ENCODE results near the gene COMMD3. TPM values are rescaled to one million over a fixed set of nuclear protein-coding genes. Genes with fewer than 3 reads are reported as not detected.

Gene COMMD3
- total RNA-seq, 1 donor, result 53.9 TPM

DNA sequence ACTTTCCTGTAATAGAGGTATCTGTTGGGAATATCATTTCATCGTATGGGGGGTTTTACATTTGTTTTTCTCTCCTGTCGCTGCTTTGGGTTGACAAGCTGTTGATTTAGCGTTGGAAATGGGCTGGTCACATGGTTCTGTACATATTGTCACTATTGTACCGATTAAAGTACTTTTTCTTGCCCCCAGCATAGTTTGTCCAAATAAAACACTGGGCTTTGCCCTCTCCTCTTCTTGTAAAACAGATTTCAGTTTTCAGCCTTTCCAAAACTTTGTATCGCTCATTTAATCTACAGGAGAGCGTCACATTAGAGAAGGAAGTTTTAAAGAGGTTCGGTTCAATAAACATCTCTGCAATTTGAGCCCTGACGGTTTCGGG, 8.7 kb downstream of the COMMD3 start:
- DNase-seq (ENCODE audit: insufficient read length, low spot score, missing footprints), result no peak
- Histone ChIP-seq H2AFZ (ENCODE audit: low read length) (peak overlapping the region; percentile 53), H3K36me3 (ENCODE audit: insufficient read depth, low read length) (peaks cover 28% of the 10 kb centered on the region), H3K9me3 (ENCODE audit: low read depth, low read length) (no peaks in the 10 kb centered on the region), H3K79me2 (ENCODE audit: insufficient read depth, low read length) (peaks cover 42% of the 10 kb centered on the region), H3K27me3 (ENCODE audit: insufficient read depth, low read length) (peaks cover 29% of the 10 kb centered on the region), H4K20me1 (ENCODE audit: insufficient read depth, low read length) (peaks cover 35% of the 10 kb centered on the region), H3K4me1 (ENCODE audit: insufficient read depth, low read length) (peaks cover 25% of the 10 kb centered on the region), H3K4me2 (ENCODE audit: insufficient read depth, low read length) (peak overlapping the region; percentile 90), H3K4me3 (ENCODE audit: insufficient read depth, low read length) (peak overlapping the region; percentile 77), H3K27ac (ENCODE audit: low read depth, low read length) (peak overlapping the region; percentile 4)
- TF ChIP-seq, protein P1, sequence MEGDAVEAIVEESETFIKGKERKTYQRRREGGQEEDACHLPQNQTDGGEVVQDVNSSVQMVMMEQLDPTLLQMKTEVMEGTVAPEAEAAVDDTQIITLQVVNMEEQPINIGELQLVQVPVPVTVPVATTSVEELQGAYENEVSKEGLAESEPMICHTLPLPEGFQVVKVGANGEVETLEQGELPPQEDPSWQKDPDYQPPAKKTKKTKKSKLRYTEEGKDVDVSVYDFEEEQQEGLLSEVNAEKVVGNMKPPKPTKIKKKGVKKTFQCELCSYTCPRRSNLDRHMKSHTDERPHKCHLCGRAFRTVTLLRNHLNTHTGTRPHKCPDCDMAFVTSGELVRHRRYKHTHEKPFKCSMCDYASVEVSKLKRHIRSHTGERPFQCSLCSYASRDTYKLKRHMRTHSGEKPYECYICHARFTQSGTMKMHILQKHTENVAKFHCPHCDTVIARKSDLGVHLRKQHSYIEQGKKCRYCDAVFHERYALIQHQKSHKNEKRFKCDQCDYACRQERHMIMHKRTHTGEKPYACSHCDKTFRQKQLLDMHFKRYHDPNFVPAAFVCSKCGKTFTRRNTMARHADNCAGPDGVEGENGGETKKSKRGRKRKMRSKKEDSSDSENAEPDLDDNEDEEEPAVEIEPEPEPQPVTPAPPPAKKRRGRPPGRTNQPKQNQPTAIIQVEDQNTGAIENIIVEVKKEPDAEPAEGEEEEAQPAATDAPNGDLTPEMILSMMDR (IDR thresholded peaks at IDR 0.05; ENCODE audit: extremely low read depth, low read depth, low read length), result no peak

DNA sequence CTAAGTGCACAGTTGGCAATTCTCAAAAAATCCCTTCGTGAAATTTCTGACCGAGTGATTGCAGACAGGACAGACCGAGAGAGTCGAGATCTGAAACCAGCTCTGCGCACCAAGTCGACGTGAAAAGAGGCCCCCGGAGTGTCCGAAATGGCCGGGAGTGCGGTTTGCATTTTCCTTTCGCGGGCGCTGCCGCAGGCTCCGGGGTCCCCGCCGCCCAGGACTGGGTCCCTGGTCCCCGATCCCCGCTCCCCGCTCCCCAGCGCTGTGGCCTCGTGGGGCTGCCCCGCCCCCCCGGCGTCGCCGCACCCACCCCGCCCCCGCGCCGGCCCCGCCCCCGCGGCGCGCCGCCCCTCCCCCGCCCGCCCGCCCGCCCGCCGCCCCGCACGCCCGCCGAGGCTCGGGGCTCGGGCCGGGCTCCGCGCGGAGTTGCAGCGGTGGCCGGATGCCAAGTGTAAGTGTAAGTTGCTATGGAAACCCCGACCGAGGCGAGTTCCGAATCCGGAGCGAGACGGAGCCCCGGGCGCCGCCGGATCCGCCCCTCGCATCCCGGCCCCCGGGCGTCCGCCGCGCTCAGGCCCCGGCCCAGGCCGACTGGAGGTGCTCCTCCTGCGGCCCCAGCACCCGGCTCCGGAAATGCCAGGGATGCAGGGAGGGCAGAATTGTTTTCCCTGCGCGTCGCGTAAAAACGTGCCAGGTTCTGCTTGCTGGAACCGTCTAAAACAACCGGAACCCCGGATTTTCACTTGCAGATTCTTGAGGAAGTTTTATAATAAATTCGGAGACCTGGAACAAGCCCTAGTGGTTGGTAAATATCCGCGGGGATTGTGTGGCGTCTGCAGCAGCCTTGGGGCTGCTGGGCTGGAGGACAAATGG, 9.3 kb downstream of the COMMD3 start:
- H2AFZ ChIP-seq (ENCODE audit: low read length), result peak overlapping the region; percentile 71
- H3K27ac ChIP-seq (ENCODE audit: low read depth, low read length), result peak overlapping the region; percentile 59
- H4K20me1 ChIP-seq (ENCODE audit: insufficient read depth, low read length), result peaks cover 35% of the 10 kb centered on the region
- TF ChIP-seq, protein P1 (IDR thresholded peaks at IDR 0.05; ENCODE audit: extremely low read depth, low read depth, low read length), result no peak
- H3K4me1 ChIP-seq (ENCODE audit: insufficient read depth, low read length), result peaks cover 22% of the 10 kb centered on the region
- peaks cover 29% of the 10 kb centered on the region for H3K27me3 ChIP-seq (ENCODE audit: insufficient read depth, low read length)
- H3K4me3 ChIP-seq (ENCODE audit: insufficient read depth, low read length), result peak overlapping the region; percentile 79
- peak; percentile 99 for DNase-seq (ENCODE audit: insufficient read length, low spot score, missing footprints)
- peaks cover 42% of the 10 kb centered on the region for H3K79me2 ChIP-seq (ENCODE audit: insufficient read depth, low read length)
- peaks cover 31% of the 10 kb centered on the region for H3K36me3 ChIP-seq (ENCODE audit: insufficient read depth, low read length)
- H3K4me2 ChIP-seq (ENCODE audit: insufficient read depth, low read length), result peak overlapping the region; percentile 91
- no peaks in the 10 kb centered on the region for H3K9me3 ChIP-seq (ENCODE audit: low read depth, low read length)

DNA sequence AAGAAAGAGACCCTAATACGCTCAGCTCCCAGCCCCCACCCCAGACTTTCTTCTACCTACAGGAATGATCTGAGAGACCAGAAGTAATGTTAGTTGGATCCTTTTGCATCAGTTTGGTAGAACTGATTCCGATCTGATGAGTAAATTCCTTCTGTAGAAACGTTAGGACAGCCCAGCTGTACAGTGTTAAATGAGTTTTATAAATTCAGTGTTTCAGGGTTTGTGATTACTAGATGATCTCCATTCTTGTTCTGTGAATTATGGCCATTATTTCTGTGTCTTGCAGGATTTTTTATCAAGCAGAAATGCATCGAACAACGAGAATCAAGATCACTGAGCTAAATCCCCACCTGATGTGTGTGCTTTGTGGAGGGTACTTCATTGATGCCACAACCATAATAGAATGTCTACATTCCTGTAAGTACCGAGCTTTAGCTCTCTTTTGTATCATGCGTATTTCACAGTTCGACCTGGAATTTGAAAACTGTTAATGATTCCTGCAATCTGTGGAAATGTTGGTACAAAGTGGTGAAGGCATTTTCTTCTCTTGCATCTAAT, 10.0 kb downstream of the COMMD3 start:
- TF ChIP-seq, protein P1 (IDR thresholded peaks at IDR 0.05; ENCODE audit: extremely low read depth, low read depth, low read length), result no peak
- peak overlapping the region; percentile 91 for H3K4me2 ChIP-seq (ENCODE audit: insufficient read depth, low read length)
- H3K27ac ChIP-seq (ENCODE audit: low read depth, low read length), result peak overlapping the region; percentile 59
- peaks cover 35% of the 10 kb centered on the region for H4K20me1 ChIP-seq (ENCODE audit: insufficient read depth, low read length)
- DNase-seq (ENCODE audit: insufficient read length, low spot score, missing footprints), result peak; percentile 94
- H3K9me3 ChIP-seq (ENCODE audit: low read depth, low read length), result no peaks in the 10 kb centered on the region
- peak overlapping the region; percentile 71 for H2AFZ ChIP-seq (ENCODE audit: low read length)
- peaks cover 22% of the 10 kb centered on the region for H3K4me1 ChIP-seq (ENCODE audit: insufficient read depth, low read length)
- peaks cover 42% of the 10 kb centered on the region for H3K79me2 ChIP-seq (ENCODE audit: insufficient read depth, low read length)
- H3K4me3 ChIP-seq (ENCODE audit: insufficient read depth, low read length), result peak overlapping the region; percentile 79
- H3K27me3 ChIP-seq (ENCODE audit: insufficient read depth, low read length), result peaks cover 29% of the 10 kb centered on the region
- peaks cover 31% of the 10 kb centered on the region for H3K36me3 ChIP-seq (ENCODE audit: insufficient read depth, low read length)

DNA sequence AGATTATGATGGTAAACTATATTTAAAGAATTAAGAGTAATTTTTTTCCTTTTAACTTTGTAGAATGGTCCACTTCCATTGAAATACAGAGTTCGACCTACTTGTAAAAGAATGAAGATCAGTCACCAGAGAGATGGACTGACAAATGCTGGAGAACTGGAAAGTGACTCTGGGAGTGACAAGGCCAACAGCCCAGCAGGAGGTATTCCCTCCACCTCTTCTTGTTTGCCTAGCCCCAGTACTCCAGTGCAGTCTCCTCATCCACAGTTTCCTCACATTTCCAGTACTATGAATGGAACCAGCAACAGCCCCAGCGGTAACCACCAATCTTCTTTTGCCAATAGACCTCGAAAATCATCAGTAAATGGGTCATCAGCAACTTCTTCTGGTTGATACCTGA, 13.0 kb downstream of the COMMD3 start:
- Histone ChIP-seq H3K79me2 (ENCODE audit: insufficient read depth, low read length) (peaks cover 20% of the 10 kb centered on the region), H3K27me3 (ENCODE audit: insufficient read depth, low read length) (peaks cover 13% of the 10 kb centered on the region), H3K4me2 (ENCODE audit: insufficient read depth, low read length) (no peak overlapping the region), H3K36me3 (ENCODE audit: insufficient read depth, low read length) (peaks cover 31% of the 10 kb centered on the region), H4K20me1 (ENCODE audit: insufficient read depth, low read length) (peaks cover 14% of the 10 kb centered on the region), H3K27ac (ENCODE audit: low read depth, low read length) (no peak overlapping the region), H3K4me1 (ENCODE audit: insufficient read depth, low read length) (peaks cover 14% of the 10 kb centered on the region), H3K9me3 (ENCODE audit: low read depth, low read length) (no peaks in the 10 kb centered on the region), H2AFZ (ENCODE audit: low read length) (no peak overlapping the region), H3K4me3 (ENCODE audit: insufficient read depth, low read length) (no peak overlapping the region)
- TF ChIP-seq, protein P1 (IDR thresholded peaks at IDR 0.05; ENCODE audit: extremely low read depth, low read depth, low read length), result no peak
- DNase-seq (ENCODE audit: insufficient read length, low spot score, missing footprints), result no peak

Measured in osteoblast (primary cell).